Activated CD8-positive, alpha-beta memory T cell treated with anti-CD3 and anti-CD28 coated beads for 48 hours (primary cell): ENCODE data around the gene S100A4.

Source experiments
- DNase-seq, 3 experiments: peaks; one replicate each; pipeline ENCODE4 v3.0.0-alpha.2; 2020; ENCODE audit warnings: low read depth in 2 of 3, low spot score in 2 of 3

Gene S100A4

DNA sequence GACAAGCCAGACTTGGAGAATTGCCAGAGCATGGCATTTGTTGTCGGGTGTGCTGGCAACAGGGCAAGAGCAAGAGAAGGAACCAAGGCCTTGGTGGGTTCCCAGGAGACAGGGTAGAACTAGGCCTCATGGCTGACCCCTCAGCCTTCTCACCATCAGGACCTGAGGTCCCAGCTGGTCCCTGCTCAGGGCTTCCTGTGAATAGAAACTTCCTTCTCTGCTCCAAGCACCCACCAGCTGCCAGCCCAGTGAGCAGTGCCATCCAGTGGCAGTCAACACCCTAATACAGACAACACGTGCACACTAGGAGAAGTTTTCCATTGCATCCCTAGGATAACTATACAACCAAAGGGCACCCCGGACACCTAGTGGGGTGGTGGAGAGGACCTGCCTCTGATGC lies 32.6 kb downstream of the S100A4 start:
- DNase-seq: no peak

DNA sequence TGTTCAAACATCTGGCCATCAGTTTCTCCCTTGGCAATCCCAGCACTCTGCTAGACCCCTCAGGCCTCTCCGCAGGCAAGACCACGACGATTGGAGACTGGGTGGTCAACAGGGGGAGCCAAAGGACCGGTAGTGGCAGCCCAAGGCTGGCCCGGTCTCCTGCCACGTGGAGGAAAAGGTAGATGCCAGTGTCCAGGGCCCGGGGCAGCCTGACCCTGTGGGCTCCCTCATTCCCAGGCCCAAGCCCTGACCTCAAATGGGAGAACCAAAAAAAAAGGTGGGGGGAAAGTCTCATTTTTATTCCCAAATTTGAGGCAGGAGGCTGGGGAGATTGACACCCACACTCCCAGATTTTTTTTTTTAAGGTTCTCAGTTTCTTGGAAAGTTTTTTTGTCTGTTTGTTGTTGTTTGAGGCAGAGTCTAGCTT lies 34.6 kb downstream of the S100A4 start:
- peak; percentile 51 to 72 (median 70) for DNase-seq

DNA sequence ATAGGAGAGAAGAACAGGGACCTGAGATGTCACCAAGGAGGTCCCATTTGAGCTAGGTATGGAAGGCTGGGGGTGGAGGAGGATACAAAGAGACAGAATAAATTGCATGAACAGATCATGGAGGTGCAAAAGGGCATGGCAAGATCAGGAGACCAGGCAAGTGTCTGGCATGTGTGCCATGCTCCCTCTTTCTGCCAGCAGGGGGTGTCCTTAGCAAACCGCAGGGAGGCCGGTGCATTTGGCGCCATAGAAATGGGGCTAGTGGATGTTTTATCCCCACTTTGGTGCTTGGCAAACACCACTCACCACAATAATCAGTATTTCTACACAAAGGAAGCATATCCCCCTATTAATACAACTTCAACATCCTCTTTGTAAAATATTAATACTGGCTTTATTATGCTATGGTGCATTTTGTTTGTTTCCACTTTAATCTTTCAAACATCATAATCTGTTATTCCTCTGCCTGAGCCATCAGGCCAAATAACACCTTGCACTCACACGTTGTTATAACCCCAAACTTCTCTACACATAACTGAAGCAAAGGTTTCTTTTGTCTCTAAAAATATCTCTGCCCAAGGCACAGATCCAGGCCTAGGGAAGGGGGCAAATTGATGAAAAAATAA lies 35.8 kb downstream of the S100A4 start:
- peak in 2 of 3 experiments; percentile 33 to 55 for DNase-seq

DNA sequence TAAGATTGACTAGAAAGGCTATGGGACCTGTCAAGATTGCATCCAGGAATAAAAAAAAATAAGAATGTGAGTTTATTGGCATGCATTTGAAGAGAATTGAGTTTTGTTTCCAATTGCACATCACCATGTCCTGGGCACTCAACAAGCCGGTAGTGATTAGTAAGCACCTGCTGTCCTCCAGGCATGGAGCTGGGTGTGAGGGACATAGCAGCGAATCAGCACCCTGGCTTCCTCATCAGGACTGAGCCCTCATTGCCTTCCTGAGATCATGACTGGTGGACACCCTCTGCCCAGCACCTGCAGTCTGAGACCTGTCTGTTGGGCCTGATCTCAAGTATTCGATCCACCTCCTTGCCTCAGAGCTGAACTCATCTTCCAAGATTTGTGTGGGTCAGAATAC lies 36.6 kb downstream of the S100A4 start:
- no peak for DNase-seq

DNA sequence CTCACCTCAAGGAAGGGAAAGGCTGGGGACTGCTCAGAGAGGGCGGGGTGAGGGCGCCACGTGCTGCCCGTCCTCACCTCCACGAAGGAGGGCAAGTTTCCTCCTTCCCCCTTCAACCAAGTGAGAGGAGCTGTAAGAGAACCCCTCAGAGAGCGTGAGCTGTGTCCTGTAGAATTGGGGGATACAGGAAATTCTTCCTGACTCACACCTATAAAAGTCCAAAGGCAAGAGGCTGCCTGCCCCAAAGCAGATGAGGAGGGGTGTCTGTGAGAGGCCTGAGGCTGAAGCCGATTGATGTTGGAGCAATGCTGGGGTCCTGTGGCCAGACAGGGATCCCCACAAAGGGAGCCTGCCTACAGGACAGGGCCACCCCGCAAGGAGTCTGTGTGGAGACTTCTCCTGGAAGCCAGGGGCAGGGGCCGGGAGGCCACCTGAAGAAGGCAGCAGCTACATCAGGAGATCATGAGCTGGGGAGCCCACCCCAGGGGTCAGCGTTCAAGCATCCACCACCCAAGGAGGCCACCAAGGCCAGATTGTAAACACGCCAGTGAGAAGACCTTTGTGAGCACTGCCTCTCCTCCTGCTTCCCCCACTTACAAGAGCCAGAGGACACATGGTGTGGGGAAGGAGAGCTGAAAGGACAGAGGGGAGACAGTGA lies 37.6 kb downstream of the S100A4 start:
- DNase-seq: no peak

DNA sequence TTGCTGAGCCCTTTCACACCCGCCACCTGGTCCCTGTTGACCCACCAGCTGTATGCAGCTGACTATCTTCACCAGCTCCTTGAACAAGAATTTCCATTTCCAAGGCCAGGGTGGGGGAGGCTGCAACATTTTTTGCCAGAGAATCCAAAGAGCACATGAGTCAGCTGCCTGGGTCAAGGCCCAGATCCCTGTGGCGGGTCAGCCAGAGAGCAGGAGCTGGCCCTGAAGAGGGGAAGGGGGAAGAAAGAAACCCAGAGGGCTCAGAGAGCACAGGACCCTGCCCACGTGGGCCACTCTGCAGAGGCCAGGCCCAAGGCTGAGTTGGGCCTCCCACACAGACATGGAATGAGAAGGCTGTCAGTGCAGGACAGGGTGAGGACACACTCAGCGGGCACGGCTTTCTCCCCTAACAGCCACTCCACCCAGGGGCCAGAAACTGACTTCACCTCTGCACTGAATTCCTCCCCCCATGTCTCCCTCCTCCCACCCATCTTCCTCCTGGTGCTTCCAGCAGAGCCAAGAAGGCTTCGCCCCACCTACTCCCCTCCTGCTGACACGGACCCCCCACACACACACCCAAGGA lies 38.7 kb downstream of the S100A4 start:
- DNase-seq: no peak

DNA sequence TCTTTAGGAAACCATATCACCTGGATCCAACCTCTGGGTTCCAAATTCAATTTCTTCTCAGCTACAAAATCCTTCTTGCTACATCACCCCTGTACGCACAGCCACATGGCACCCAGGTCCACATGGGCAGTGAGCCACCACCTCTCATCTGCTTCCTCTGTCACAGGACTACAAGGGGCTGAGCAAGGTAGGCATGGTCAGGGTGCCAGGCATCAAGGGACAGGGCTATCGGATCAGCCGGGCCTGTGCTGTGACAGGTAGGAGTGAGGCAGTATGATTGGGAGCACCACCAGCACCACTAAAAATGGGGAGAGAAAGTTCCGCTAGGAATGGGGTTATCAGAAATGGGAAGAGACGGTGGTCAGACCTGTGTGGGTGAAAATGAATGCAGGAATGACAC lies 39.2 kb downstream of the S100A4 start:
- DNase-seq: no peak

DNA sequence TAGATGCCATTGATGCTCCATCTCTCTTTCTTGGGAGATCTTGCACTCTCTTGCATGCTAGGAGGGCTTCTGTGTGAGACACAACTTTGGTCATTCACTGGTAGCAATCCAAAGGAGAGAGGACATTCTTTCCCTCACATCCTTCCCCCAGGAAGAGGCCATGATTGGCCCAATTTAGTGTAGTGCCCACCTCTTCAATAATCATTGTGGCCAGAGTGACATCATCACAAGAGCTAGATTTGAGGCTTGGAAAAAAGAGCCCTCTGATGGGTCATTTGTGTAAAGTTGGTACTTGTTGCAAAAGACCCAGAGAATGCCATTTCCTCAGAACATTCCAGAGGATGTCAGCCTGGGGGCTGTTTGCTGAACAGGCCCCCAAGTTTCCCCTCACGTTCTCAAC lies 40.0 kb downstream of the S100A4 start:
- DNase-seq: no peak

DNA sequence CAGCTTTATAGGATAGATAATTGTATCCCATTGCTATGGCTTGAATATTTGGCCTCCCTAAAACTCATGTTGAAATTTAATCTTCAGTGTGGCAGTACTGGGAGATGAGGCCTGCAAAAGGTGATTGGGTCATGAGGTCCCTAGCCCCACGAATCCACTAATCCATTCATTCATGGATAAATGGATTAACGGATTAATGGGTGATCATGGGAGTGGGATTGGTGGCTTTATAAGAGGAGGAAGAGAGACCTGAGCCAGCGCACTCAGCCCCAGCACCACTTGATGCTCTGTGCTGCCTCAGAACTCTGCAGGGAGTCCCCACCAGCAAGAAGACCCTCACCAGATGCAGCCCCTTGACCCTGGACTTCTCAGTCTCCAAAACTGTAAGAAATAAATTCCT lies 41.8 kb downstream of the S100A4 start:
- DNase-seq: no peak

DNA sequence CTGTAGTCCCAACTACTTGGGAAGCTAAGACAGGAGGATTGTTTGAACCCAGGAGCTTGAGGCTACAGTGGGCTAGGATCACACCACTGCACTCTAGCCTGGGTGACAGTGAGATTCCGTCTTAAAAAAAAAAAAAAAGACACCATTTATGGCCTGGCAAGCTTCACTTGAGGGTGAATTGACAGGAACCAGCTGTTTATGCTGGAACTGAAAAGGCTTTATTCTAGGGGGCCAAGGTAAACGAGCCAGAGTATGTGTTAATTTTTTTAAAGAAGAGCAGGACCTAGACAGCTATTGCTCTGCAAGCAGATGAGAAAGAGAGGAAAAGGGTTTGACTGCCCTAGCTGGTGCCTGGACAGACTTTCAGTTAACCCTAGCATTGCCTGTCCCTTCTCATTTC lies 46.9 kb downstream of the S100A4 start:
- DNase-seq: no peak

DNA sequence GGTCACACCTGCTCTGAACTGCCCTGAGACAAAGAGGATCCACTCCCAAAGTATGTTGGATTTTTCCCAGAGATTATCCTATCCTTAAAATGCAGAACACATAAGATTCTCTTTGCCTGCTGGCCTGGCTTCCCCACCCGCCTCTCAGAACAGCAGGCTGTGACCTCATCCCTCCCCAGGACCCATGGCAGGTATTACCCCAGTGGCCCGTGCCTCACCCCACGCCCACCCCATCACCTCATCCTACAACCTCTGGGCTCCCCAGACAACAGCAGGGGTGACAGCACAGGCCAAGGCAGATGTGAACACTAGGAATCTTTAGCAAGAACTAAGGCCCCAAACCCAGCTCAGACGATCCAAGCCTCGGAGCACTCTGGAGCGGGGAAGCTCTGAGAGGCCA lies 50.1 kb downstream of the S100A4 start:
- DNase-seq: no peak

DNA sequence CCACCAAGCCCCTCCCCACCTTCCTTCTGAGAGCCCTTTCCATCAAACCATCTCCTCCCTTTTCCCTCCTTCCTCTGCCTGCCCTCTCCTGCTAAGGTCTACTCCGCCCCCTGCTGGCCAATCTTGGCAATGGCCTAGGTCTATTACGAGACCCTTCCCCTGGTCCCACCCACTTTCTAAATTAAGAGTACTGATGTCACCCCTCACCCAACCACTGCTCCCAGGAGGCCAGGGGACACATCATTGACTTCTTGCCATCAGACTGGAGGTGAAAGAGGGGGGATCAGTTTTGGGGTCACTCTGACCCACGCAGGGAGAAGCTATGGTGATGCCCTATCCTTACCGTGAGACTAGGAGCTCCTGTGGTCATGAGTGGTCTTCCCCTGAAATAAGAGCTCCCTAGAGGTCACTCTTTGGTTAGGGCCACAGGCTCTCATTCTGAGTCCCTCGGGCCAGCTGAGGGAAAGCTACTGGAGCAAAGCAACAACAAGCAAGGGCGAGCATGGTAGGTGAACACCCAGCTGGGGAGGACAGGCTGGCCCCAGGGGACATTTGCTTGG lies 50.5 kb downstream of the S100A4 start:
- peak; percentile 31 to 89 (median 66) for DNase-seq
